Vagina (tissue), 2 donors: Measurements from ENCODE around the gene ADCY5.

Experiments
- POLR2AphosphoS5 ChIP-seq, 2 donors: sonication (generic); formaldehyde crosslinking; IDR thresholded peaks; one replicate each; pipeline ENCODE4 v1.9.0; 2017; ENCODE audit warnings: antibody characterized with exemption in 2 of 2, mild to moderate bottlenecking in 2 of 2, low read depth in 1 of 2; ENCODE audit not compliant: insufficient read depth in 1 of 2
- TF ChIP-seq, protein P1 (sequence below), 3 experiments: fragments of 450-650 bp in 2 of 3; fragments of 200-600 bp in 1 of 3; sonication (generic) in 1 of 3; IDR thresholded peaks; one replicate each; pipeline ENCODE4 v1.5.1; 2017 to 2019; ENCODE audit warnings: antibody characterized with exemption in 3 of 3, mild to moderate bottlenecking in 2 of 3, moderate library complexity in 2 of 3

DNA sequence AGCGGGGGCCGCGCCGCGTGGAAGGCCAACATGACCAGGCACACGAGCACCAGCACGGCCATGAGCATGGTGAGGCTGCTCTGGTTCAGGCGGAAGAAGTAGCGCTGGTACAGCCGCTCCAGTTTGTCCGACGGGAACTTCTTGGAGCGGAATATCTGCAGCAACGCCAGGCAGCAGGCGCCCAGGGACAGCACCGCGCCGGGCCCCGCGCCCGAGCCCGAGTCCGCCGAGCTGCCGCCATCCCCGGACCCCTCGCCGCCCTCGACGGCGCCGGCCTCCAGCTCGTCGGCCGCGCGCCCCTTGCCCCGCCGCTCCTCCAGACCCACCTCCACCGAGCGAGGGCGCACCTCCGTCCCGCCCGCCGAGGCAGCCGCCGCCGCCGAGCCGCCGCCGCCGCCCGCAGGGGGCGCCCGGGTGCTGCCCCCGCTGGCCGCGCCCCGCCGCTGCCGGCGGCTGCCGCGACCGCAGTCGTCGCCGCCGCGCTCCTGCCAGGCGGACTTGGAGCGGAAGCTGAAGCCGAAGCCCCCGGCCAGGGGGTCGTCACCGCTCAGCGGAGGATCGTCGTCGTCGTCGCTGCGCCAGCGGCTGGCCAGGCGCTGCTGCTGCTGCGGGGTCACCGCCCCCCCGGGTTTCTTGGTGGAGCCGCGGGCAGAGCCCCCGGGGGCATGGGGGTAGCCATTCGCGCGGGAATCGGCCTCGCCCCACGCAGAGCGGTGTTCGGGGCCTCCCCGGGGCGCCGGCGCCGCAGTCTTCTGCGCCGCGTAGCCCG, 957 bp downstream of the ADCY5 start:
- TF ChIP-seq POLR2AphosphoS5 (IDR thresholded peaks at IDR 0.05; ENCODE audit: insufficient read depth in 1 of 2, low read depth in 1 of 2) = peak in 1 of 2 donors; percentile 12
- TF ChIP-seq, protein P1, sequence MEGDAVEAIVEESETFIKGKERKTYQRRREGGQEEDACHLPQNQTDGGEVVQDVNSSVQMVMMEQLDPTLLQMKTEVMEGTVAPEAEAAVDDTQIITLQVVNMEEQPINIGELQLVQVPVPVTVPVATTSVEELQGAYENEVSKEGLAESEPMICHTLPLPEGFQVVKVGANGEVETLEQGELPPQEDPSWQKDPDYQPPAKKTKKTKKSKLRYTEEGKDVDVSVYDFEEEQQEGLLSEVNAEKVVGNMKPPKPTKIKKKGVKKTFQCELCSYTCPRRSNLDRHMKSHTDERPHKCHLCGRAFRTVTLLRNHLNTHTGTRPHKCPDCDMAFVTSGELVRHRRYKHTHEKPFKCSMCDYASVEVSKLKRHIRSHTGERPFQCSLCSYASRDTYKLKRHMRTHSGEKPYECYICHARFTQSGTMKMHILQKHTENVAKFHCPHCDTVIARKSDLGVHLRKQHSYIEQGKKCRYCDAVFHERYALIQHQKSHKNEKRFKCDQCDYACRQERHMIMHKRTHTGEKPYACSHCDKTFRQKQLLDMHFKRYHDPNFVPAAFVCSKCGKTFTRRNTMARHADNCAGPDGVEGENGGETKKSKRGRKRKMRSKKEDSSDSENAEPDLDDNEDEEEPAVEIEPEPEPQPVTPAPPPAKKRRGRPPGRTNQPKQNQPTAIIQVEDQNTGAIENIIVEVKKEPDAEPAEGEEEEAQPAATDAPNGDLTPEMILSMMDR (IDR thresholded peaks at IDR 0.05) = no peak
